ENCODE data around the gene HCN1. TPM values are rescaled to one million over a fixed set of nuclear protein-coding genes. Genes with fewer than 3 reads are reported as not detected.

The HCN1 gene
- total RNA-seq, 1 donor from 2014 or later: 1.7 TPM

DNA sequence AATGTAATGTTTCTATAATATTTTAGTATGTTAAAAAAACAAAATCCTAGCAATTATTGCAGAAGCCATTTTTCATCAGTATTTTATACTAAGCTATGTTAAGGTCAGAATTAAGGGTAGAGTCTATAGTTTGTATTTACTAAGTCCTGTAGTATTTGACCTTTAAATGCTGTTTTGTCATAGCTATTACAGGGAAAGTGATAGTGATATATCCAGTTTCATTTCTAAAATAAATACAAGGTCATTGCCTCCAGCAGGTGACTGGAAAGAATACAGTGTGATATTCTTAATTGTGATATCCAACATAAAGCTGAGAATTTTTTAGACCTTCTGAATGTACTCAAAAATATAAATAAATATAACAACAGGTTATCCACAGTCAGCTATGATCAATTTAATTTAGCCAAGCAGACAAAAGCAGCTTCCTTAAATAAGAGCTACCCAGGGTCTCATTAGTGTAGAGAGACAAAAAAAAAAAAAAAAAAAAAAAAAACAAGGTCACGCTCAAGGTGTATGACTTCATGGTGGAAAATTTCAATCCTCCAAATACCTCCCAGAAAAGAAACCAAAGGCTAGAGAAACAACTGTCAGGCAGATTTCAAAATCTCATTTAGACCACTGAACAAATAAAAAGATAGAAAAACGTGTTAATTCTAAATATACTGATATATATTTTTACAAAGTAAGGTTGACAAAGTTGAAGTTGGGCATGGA is 278.7 kb downstream of the HCN1 start:
- no peak for DNase-seq (ENCODE audit: extremely low spot score, unreplicated experiment)
- no peaks in the 10 kb centered on the region for H3K9me3 Mint-ChIP-seq
- no peak overlapping the region for H3K4me3 Mint-ChIP-seq
- H3K27ac Mint-ChIP-seq: no peak overlapping the region
- H3K36me3 Mint-ChIP-seq: no peaks in the 10 kb centered on the region
- no peaks in the 10 kb centered on the region for H3K27me3 Mint-ChIP-seq
- no peaks in the 10 kb centered on the region for H3K4me1 Mint-ChIP-seq (ENCODE audit: unreplicated experiment)
- TF ChIP-seq, protein P1, sequence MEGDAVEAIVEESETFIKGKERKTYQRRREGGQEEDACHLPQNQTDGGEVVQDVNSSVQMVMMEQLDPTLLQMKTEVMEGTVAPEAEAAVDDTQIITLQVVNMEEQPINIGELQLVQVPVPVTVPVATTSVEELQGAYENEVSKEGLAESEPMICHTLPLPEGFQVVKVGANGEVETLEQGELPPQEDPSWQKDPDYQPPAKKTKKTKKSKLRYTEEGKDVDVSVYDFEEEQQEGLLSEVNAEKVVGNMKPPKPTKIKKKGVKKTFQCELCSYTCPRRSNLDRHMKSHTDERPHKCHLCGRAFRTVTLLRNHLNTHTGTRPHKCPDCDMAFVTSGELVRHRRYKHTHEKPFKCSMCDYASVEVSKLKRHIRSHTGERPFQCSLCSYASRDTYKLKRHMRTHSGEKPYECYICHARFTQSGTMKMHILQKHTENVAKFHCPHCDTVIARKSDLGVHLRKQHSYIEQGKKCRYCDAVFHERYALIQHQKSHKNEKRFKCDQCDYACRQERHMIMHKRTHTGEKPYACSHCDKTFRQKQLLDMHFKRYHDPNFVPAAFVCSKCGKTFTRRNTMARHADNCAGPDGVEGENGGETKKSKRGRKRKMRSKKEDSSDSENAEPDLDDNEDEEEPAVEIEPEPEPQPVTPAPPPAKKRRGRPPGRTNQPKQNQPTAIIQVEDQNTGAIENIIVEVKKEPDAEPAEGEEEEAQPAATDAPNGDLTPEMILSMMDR (conservative IDR thresholded peaks at IDR 0.05): no peak

- H3K27me3 Mint-ChIP-seq: no peaks in the 10 kb centered on the region
- TF ChIP-seq, protein P1 (conservative IDR thresholded peaks at IDR 0.05): no peak
- DNase-seq (ENCODE audit: extremely low spot score, unreplicated experiment): no peak
- H3K36me3 Mint-ChIP-seq: no peaks in the 10 kb centered on the region
- no peaks in the 10 kb centered on the region for H3K9me3 Mint-ChIP-seq
- no peak overlapping the region for H3K4me3 Mint-ChIP-seq
- H3K4me1 Mint-ChIP-seq (ENCODE audit: unreplicated experiment): peaks cover 6% of the 10 kb centered on the region
- no peak overlapping the region for H3K27ac Mint-ChIP-seq
Observed at GRCh38 chr5:45414620-45415573, 281.3 kb downstream of the HCN1 start.

- TF ChIP-seq, protein P1 (conservative IDR thresholded peaks at IDR 0.05): no peak
- Mint-ChIP-seq H3K36me3 (no peaks in the 10 kb centered on the region), H3K4me1 (ENCODE audit: unreplicated experiment) (peaks cover 6% of the 10 kb centered on the region), H3K27me3 (no peaks in the 10 kb centered on the region), H3K9me3 (no peaks in the 10 kb centered on the region), H3K4me3 (no peak overlapping the region), H3K27ac (no peak overlapping the region)
- DNase-seq (ENCODE audit: extremely low spot score, unreplicated experiment): no peak
Observed at GRCh38 chr5:45411971-45412612, 284.1 kb downstream of the HCN1 start.

- TF ChIP-seq, protein P1 (conservative IDR thresholded peaks at IDR 0.05): no peak
- Mint-ChIP-seq H3K9me3 (no peaks in the 10 kb centered on the region), H3K27me3 (no peaks in the 10 kb centered on the region), H3K4me3 (no peak overlapping the region), H3K4me1 (ENCODE audit: unreplicated experiment) (peaks cover 6% of the 10 kb centered on the region), H3K36me3 (no peaks in the 10 kb centered on the region), H3K27ac (no peak overlapping the region)
- DNase-seq (ENCODE audit: extremely low spot score, unreplicated experiment): no peak
Observed at GRCh38 chr5:45410304-45410995, 285.7 kb downstream of the HCN1 start.

- Mint-ChIP-seq H3K27me3 (no peaks in the 10 kb centered on the region), H3K4me1 (ENCODE audit: unreplicated experiment) (peaks cover 6% of the 10 kb centered on the region), H3K36me3 (no peaks in the 10 kb centered on the region), H3K4me3 (no peak overlapping the region), H3K27ac (no peak overlapping the region), H3K9me3 (no peaks in the 10 kb centered on the region)
- no peak for DNase-seq (ENCODE audit: extremely low spot score, unreplicated experiment)
- TF ChIP-seq, protein P1 (conservative IDR thresholded peaks at IDR 0.05): no peak
Observed at GRCh38 chr5:45408067-45408466, 288.1 kb downstream of the HCN1 start.
